Right lung (tissue), 5 donors: ENCODE results near the gene DYRK2. TPM values are rescaled to one million over a fixed set of nuclear protein-coding genes. Genes with fewer than 3 reads are reported as not detected.

Source experiments
- DNase-seq, 2 donors: peaks; one replicate each; pipeline ENCODE4 v3.0.0-alpha.2; 2013
- polyA plus RNA-seq, 5 donors: library from polyadenylated mRNA; unstranded; fragments of 120-200 nt; gene quantifications; one replicate each; pipeline versions ENCODE4 v1.2.1 to v1.2.3, GENCODE V29; 2013; ENCODE audit warnings: inconsistent platforms in 1 of 5, low replicate concordance in 1 of 5; ENCODE audit not compliant: insufficient read length in 5 of 5, insufficient read depth in 1 of 5

Gene DYRK2
- polyA plus RNA-seq, 5 donors = 17.9 to 24.1 (median 22.7) TPM

GRCh38 chr12:67640863-67641262, 7.7 kb upstream of the DYRK2 start:
- no peak for DNase-seq

- DNase-seq = no peak
Measured at GRCh38 chr12:67645126-67645525, 3.4 kb upstream of the DYRK2 start.

GRCh38 chr12:67645601-67646000, 2.9 kb upstream of the DYRK2 start:
- no peak for DNase-seq

GRCh38 chr12:67646775-67647174, 1.8 kb upstream of the DYRK2 start:
- DNase-seq = no peak

GRCh38 chr12:67647181-67647798, 1.3 kb upstream of the DYRK2 start:
- DNase-seq = no peak

- peak; percentile 85 to 88 for DNase-seq
Measured at GRCh38 chr12:67647799-67648520, 585 bp upstream of the DYRK2 start.

- DNase-seq = no peak
Measured at GRCh38 chr12:67649261-67649569, 670 bp downstream of the DYRK2 start.

- peak in 1 of 2 donors; percentile 26 for DNase-seq
Measured at GRCh38 chr12:67649570-67650387, 1.2 kb downstream of the DYRK2 start.

GRCh38 chr12:67650388-67651131, 2.0 kb downstream of the DYRK2 start:
- DNase-seq = no peak

- DNase-seq = no peak
Measured at GRCh38 chr12:67651132-67651695, 2.7 kb downstream of the DYRK2 start.

GRCh38 chr12:67655829-67656228, 7.3 kb downstream of the DYRK2 start:
- DNase-seq = no peak

- DNase-seq = no peak
Measured at GRCh38 chr12:67656251-67656650, 7.7 kb downstream of the DYRK2 start.

- no peak for DNase-seq
Measured at GRCh38 chr12:67658486-67658885, 9.9 kb downstream of the DYRK2 start.

- no peak for DNase-seq
Measured at GRCh38 chr12:67659292-67659691, 10.7 kb downstream of the DYRK2 start.

- DNase-seq = no peak
Measured at GRCh38 chr12:67661311-67662021, 12.9 kb downstream of the DYRK2 start.

GRCh38 chr12:67662910-67663538, 14.5 kb downstream of the DYRK2 start:
- peak; percentile 24 to 32 for DNase-seq

- DNase-seq = no peak
Measured at GRCh38 chr12:67664171-67664570, 15.6 kb downstream of the DYRK2 start.

GRCh38 chr12:67665679-67666078, 17.1 kb downstream of the DYRK2 start:
- no peak for DNase-seq

- DNase-seq = no peak
Measured at GRCh38 chr12:67666605-67667004, 18.1 kb downstream of the DYRK2 start.

GRCh38 chr12:67667276-67668073, 18.9 kb downstream of the DYRK2 start:
- DNase-seq = no peak
